ENCODE results near the gene ADAT3.

The ADAT3 gene

GRCh38 chr19:1905110-1905862 lies at the start of gene ADAT3, which contains the start of gene SCAMP4:
Gene ADAT3, plus strand, starts transcription at chr19:1905399. Its CDS starts 6,649 bp downstream, at chr19:1912048.
Gene SCAMP4, plus strand, starts transcription at chr19:1905399. Its CDS starts 9,621 bp downstream, at chr19:1915020.
- in situ Hi-C loops (cut with MboI; ENCODE audit: low sequenced_read_pairs) = no loop called here

- in situ Hi-C loops (cut with MboI; ENCODE audit: low sequenced_read_pairs) = no loop called here
Observed at GRCh38 chr19:1855828-1856255, 49.4 kb upstream of the ADAT3 start.

- in situ Hi-C loops (cut with MboI; ENCODE audit: low sequenced_read_pairs) = no loop called here
Observed at GRCh38 chr19:1856345-1856697, 48.9 kb upstream of the ADAT3 start.

DNA sequence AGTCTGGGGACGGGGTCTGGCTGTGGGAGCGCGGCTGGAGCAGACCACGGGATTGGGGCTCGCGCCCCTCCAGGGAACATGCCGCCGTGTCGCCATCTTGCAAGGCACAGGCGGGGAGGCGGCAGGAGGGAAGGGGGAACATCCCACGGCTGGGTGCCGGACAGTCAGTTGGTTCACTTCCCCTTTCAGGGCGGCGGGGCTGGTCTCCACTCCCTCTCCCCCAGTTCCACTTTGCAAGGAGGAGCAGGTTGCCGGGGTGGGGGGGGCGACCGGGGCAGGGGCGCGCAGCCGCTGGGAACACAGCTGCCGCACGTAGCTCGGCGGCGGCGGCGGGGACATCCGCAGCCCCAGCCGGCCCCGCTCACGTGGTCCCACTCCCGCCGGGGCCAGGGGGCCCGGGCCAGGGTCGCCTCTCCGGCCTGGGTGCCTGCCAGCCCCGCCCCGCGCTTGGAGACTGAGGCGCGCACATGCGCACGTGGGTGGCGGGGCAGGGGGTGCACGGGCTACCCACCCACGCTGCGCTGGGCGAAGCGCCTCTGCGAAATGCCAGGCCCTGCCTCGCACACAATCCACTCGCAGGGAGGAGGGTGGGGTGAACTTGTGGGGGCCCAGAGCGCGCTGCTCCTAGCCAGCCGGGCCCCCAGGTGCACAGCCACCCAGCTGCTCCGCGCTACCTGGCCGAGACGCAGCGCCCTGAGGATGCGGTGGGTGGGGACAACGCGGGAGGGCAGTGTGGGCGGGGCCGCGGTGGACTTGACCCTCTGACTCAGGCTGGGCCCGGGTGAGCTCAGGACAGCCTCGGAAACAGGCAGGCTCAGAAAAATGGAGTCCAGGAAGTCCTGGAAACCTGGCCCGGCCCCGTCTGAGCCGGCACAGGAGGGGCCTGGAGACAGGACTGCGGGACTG lies 48.2 kb upstream of the ADAT3 start:
- in situ Hi-C loops (cut with MboI; ENCODE audit: low sequenced_read_pairs) = no loop called here

DNA sequence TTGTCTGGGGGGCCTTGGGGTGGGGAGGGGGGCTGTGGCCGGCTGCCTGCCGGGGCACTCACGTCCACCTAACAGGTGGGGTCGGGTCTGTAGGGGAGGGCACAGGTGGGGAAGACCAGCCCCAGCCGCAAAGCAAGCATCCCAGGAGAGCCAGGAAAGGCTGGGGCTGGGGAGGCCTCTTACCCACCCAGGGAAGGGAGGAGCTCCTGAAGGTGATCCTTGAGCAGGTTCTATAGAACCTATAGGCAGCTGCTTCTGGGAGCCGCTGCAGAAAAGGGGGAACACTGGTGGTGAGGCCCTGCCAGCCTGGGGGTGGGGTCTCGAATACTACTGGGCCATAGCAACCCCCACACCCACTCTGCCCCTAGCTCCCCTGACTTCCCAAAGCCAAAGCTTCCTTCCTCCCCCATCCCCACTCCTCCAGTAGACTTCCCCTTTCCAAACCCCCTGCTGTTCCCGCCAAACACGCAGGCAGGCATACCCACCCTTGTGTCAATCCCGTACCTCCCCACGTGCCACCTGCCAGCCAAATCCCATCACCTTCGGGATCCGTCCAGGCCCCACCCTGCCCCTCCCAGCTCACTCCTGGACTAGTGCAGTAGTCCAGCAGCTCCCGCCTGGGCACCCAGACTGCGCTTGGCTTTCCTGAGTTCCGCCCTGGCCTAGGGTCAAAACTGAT lies 47.4 kb upstream of the ADAT3 start:
- in situ Hi-C loops (cut with MboI; ENCODE audit: low sequenced_read_pairs) = no loop called here

DNA sequence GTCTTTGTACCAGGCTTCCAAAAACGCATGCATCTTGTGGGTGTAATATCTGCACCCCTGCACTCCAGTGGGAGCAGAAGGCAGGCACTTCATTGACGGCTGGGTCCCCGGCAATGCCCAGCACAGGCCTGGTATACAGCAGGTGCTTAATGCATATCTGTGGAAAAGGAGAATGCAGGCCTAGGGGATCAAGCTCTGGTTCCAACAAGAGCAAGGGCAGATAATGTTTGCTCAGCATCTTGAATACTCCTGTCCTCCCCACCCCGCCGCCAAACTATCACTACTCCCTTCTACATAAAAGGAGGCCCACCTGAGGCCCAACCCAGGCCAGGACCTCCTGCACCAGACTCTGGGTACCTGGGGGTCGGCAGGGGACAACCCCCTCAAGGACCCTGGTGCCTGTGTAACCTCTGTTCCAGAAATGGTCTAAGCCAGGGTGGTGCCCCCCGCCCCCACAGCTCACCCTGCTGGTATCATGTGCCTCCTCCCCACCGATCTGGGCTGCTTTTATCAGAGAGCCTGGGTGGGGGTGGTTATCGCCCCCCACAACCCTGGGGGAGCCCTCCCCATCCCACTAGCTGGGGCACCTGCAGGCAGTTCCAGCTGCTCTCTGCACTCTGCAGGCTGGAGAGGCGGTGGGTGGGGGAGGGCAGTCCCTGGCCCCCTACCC lies 46.7 kb upstream of the ADAT3 start:
- in situ Hi-C loops (cut with MboI; ENCODE audit: low sequenced_read_pairs) = no loop called here

DNA sequence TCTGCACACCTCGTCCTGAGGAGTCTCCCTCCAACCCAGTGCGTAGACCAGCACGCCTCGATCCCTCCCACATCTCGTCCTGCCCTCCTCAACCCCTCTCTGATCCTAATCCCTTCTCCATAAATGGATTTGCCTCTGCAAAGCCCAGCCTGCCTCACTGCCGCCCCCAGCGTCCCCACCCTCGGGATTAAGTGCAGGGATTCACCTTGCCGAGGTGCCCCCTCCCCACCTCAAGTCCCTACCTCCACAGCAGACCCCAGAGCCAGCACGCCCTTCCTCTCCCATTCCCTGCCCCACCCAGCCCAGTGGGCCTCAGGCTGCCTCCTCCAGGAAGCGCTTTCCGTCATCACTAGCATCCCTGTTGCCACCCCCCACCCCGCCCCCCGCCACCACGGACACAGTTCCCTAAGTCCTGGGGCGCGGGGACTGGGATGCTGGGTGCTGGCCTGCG lies 45.8 kb upstream of the ADAT3 start:
- in situ Hi-C loops (cut with MboI; ENCODE audit: low sequenced_read_pairs) = no loop called here

GRCh38 chr19:1860042-1860775 lies 45.0 kb upstream of the ADAT3 start:
- in situ Hi-C loops (cut with MboI; ENCODE audit: low sequenced_read_pairs) = no loop called here

DNA sequence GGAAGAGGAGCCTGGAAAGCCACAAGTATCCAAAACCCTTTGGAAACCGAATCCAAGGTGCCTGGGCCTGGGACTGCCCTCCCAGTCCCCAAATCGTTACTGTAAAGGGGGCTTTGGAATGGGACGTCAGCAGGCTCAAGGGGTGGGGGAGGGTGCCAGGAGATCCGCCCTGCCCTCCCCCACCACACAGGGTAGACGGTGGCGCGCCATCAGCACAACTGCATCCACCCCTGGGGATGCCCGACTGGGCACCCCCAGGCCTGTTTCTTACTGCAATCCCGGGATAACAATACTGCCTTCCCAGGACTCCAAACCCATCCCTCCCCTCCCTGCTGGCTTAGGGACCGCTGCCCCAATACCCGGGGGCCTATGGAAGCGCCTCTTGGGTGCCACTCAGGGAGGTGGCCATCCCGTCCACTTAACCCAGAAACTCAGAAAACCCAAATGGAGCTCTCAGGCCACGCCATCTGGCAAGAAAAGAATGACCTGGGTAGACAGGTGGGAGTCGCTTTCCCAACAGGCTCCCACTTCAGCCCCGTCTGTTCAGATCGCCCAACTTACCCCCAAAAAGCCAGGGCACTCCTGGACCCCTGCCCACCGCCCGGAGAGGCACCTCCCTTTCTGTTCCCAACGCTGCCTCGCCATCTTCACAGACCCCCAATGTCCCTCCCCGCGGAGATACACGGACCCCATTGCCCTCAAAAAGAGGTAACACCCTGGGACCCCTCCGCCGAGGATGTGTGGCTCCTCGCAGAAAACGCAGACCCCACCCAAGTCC lies 44.2 kb upstream of the ADAT3 start:
- in situ Hi-C loops (cut with MboI; ENCODE audit: low sequenced_read_pairs) = no loop called here

- in situ Hi-C loops (cut with MboI; ENCODE audit: low sequenced_read_pairs) = no loop called here
Observed at GRCh38 chr19:1861599-1862031, 43.6 kb upstream of the ADAT3 start.

- in situ Hi-C loops (cut with MboI; ENCODE audit: low sequenced_read_pairs) = no loop called here
Observed at GRCh38 chr19:1862068-1862423, 43.2 kb upstream of the ADAT3 start.

DNA sequence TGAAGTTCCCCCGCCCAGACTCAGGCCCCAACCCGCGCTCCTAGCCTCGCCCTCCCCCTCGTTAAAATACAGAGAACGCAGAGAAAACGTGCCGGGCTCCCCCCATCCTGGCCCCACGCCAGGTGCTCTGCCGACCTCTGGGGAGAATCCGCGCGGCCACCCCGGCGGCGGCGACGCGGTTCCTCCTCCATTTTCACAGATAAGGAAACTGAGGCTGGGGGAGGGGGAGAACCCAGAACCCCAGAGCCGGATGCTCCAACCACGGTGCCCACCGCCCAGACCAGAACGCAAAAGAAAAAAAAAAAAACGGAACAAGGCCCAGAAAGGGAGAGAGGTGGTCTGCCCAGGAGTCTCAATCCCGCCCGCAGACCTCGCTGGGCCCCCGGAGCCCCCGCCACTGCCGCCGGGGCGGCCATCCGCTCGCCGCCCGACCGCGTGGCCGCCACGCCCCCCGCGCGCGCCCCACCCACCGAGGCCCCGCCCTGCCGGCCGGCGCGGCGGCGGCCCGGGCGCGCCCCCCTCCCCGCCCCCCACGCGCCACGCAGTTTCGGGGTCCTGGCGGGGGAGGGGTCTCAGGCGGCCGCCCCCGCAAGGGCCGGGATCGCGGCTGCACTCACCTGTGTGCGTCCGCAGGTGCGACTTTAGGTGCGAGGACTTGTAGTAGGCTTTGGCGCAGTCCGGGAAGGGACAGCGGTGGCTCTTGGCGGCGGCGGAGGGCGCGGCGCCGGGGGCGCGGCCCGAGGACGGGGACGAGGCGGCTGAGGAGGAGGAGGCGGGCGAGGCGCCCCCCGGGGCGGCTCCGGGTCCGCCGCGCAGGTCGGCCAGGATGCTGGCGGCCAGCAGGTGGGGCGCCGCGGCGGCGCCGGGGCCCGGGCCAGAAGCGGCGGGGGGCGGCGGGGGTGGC lies 42.5 kb upstream of the ADAT3 start:
- in situ Hi-C loops (cut with MboI; ENCODE audit: low sequenced_read_pairs) = no loop called here

GRCh38 chr19:1863328-1863637 lies 41.9 kb upstream of the ADAT3 start, which contains the start of gene KLF16:
Gene KLF16, minus strand, starts transcription at chr19:1863579. Its CDS starts 82 bp downstream, at chr19:1863497.
- in situ Hi-C loops (cut with MboI; ENCODE audit: low sequenced_read_pairs) = no loop called here

GRCh38 chr19:1863638-1864479 lies 41.3 kb upstream of the ADAT3 start:
- in situ Hi-C loops (cut with MboI; ENCODE audit: low sequenced_read_pairs) = no loop called here

DNA sequence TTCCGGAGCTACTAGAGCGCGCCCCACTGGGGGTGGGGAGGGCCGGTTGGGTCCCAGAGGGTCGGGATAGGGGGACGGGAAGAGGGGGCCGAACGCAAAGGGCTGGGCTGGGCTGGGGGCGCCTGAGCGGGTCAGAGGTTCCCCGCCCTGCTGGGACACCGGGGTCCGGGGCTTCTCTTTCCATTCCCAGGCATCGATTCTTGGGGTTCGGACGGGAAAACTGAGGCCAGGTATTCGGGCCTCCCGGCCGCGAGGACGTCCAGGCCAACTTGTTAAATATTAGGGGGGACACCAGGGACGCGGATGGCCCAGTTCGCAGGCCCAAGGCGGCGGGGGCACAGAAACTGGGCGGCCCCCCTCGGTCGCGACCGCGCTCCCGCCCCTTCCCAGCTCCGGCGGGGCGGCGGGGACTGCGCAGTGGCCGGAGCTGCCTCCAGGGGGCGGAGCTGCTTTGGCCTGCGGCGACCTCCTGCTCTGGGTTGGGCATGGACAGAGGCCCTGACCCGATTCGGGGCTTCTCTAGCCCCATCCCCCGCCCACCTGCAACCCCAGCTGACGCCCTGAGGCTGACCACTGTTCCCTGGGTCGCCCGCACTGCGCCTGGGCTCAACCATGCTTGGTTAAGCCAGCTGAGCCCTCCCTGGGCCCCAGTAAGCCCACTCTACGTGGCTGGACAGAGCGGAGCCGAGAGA lies 40.6 kb upstream of the ADAT3 start:
- in situ Hi-C loops (cut with MboI; ENCODE audit: low sequenced_read_pairs) = no loop called here

DNA sequence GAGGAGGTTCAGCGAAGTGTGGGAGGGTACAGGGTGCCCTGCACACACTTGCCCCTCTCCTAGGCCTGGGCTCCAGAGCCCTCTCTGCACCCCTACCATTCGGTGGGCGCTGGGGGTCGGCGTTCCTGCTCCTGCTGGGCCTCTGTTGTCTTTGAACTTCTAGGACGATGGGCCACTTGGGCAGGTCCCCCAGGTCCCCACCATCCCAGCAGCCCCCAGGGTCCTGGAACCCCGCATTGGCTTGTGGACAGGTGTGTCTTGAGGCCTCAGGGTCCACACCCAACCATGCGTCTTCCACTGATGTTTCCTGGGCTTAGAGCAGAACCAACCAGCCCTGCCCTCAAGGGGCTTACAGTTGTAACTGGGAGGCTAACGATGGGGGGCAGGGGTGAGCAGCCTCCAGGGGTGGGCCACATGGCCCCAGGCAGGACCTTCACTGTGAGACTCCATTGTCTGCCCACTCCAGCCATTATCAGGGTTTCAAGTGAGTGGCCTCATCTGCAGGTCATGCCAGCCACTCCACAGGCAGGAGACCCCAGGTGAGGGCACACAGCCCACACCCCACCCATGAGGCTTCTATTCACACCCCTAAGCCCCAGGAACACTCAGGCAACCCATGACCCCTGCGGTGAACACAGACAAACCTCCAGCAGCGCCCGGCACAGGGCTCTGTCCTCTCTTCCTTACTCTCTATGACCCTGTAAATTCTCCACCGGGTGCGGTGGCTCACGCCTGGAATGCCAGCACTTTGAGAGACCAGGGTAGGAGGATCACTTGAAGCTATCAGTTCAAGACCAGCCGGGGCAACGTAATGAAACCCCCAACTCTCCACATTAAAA lies 39.8 kb upstream of the ADAT3 start:
- in situ Hi-C loops (cut with MboI; ENCODE audit: low sequenced_read_pairs) = no loop called here

Measured in HL-60/S4 treated with phorbol 12-myristate 13-acetate at 8.2 ng/mL for 4 days and 3 days (cell line).